Right kidney (tissue), 9 donors: ENCODE measurements around the gene BBC3.
"Not testable (repeated sequence)": the region's sequence is repeated elsewhere in the genome, so short reads cannot be mapped to it uniquely, and the experiment has no call there.

Experiments
- DNase-seq: peaks from one replicate; pipeline ENCODE4 v3.0.0-alpha.2; 2016
- long read RNA-seq, 8 donors: transcript quantifications; one replicate each; lab custom pipeline, GENCODE V29; 2026

BBC3 gene
- long read RNA-seq, donor 1, partial matches to known transcripts, result 0 of 4 reads
- long read RNA-seq, donor 1, other reads (novel, unspliced or antisense), result 0 of 4 reads
- long read RNA-seq, donor 2, partial matches to known transcripts, result 0 of 2 reads
- long read RNA-seq, donor 2, other reads (novel, unspliced or antisense), result 0 of 2 reads
- long read RNA-seq, donor 3, partial matches to known transcripts, result 0 of 2 reads
- long read RNA-seq, donor 3, other reads (novel, unspliced or antisense), result 0 of 2 reads
- long read RNA-seq, donor 4, partial matches to known transcripts, result 0 of 3 reads
- long read RNA-seq, donor 4, other reads (novel, unspliced or antisense), result 0 of 3 reads
- long read RNA-seq, donor 5, partial matches to known transcripts, result 0 of 4 reads
- long read RNA-seq, donor 5, other reads (novel, unspliced or antisense), result 0 of 4 reads
- long read RNA-seq, donor 6, transcript BBC3-206 (1 exons, 1,747 nt), result major isoform, 6 of 14 reads
- long read RNA-seq, donor 6, partial matches to known transcripts, result 5 of 14 reads
- long read RNA-seq, donor 6, other reads (novel, unspliced or antisense), result 0 of 14 reads
- long read RNA-seq, donor 7, transcript BBC3-203 (4 exons, 1,838 nt), result major isoform, 5 of 9 reads
- long read RNA-seq, donor 7, partial matches to known transcripts, result 0 of 9 reads
- long read RNA-seq, donor 7, other reads (novel, unspliced or antisense), result 0 of 9 reads
- long read RNA-seq, donor 8, transcript BBC3-203 (4 exons, 1,838 nt), result major isoform, 6 of 9 reads
- long read RNA-seq, donor 8, partial matches to known transcripts, result 0 of 9 reads
- long read RNA-seq, donor 8, other reads (novel, unspliced or antisense), result 0 of 9 reads

DNA sequence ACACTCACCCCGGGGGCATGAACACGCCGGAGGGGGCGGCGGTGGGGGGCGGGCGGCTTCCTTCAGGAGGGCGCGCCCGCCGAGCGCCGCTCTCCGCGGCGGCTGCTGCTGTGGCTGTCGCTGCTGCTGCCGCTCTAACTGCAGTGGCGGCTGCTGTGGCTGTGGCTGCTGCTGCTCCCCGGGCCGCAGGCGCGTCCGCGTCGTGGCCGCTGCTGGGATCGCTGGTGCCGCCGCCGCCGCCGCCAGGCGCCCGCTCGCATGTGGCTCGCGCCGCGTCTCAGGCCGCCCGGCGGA, at the start of gene BBC3:
BBC3 (minus strand) TSS at position 279 of the 294 bp plus-strand sequence. CDS start 2,768 bp downstream, outside the sequence.
- DNase-seq, result no peak

- DNase-seq, result no peak
Measured at GRCh38 chr19:47280183-47280797, 49.3 kb upstream of the BBC3 start.

- DNase-seq, result not testable (repeated sequence)
Measured at GRCh38 chr19:47276513-47276912, 45.5 kb upstream of the BBC3 start.

- DNase-seq, result no peak
Measured at GRCh38 chr19:47275791-47276461, 44.9 kb upstream of the BBC3 start.

GRCh38 chr19:47274891-47275761, 44.1 kb upstream of the BBC3 start:
- DNase-seq, result peak; percentile 76

DNA sequence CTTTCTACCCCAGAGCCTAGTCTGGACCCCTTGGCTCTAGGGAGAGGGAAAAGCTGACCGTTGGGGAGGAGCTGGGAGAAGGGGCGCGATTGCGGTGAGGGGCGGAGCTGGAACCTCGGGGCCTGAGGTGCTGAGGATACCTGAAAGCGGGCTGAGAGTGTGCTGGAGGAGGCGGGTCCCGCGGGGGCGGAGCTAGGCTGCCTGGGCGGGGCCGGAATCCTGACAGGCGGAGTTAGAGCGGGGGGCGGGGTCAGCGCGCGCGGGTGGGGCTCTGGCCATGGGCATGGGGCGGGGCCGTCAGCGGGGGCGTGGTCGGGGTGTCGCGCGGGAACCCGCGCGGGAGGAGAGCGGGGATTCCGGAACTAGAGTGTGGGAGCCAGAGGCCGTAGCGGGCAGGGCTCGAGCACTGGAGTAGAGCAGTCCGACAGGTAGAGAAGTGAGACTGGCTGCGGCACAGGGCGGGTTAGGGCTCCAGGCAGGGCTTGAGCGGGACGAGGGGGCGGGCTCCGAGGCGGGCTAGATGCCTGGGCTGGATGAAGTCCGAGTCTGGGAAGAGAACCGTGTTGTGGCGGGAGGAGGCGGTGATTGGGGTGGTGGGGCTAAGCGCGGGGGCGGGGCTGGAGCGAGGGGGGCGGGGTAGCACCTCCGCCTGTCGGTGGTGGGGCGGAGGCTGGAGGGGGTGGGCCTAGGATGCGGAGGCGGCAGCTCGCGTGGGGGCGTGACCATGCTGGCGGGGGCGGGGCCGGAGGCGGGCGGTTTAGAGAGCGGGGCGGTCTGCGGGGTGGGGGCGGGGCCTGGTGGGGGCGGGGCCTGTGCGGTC, 43.3 kb upstream of the BBC3 start, which contains the start of gene INAFM1:
INAFM1 (plus strand) TSS at position 815 of the 820 bp plus-strand sequence. CDS start 35 bp downstream, outside the sequence.
- peak; percentile 89 for DNase-seq

- peak; percentile 96 for DNase-seq
Measured at GRCh38 chr19:47273313-47274070, 42.5 kb upstream of the BBC3 start.

- peak; percentile 55 for DNase-seq
Measured at GRCh38 chr19:47272448-47273312, 41.7 kb upstream of the BBC3 start.

DNA sequence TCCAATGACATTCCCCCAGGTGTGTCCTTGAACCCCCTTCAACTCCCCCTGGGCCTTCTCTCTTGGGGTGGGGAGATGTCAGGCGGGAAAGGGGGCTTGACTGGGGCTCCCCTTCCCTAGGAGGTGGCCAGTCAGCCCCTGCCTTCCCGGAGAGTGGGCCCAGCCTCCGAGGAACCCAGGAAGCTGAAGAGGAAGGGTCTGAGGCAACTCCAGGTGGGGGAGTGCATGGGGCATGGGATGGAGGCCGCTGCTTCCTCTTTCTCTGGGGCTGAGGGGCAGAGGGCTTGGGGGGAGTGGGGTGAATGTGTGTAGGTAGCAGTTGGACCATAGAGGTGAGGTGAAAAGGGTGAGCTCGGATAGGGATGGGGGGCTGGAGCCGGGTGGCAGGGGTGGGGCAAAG, 41.0 kb upstream of the BBC3 start:
- no peak for DNase-seq

DNA sequence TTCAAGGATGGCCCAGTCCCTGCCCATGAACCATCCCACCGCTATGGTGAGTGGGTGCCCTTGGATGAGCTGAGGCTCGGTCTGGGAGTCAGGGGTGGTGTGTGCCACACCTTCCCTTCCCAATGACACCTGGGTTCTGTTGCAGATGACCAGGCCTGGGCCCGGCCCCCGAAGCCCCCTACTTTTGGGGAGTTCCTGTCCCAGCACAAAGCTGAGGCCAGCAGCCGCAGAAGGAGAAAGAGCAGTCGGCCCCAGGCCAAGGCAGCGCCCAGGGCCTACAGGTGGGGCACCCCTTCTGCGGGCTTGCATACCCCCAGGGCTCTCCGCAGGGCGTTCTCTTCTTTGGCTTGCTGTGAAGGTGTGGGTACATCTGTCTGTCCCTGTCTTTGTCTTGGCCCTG, 39.4 kb upstream of the BBC3 start:
- DNase-seq, result no peak

DNA sequence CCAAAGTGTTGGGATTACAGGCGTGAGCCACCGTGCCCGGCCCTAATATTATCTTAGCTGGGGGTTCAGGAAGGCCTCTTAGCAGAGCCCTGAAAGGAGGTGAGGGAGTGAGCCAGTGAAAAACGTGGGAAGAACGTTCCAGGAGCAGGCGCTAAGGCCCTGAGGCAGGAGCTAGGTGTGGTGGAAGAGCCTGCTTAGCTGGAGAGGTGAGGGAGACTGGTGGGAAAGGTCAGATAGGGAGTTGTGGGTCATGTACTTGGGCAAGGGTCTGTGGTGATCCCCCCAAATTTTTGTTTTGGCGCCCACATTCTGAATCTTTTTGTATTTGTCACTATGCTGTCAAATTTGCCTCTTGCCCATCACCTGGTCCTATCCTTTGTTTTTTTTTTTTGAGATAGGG, 38.6 kb upstream of the BBC3 start:
- no peak for DNase-seq

DNA sequence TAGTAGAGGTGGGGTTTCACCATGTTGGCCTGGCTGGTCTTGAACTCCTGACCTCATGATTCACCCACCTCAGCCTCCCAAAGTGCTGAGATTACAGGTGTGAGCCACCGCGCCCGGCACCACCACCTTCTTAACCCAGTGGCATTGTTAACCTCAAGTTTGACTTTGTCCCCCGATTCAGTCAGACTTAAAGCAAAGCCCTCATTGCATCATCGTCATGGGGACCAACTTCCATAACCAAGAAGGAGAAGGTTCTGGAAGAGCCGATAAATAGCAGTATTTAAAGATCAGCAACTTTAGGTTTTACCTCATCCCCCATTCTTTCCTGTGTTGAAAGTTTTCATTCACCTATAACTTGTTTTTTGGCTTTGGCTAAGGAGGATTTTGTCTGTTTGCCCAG, 37.0 kb upstream of the BBC3 start:
- no peak for DNase-seq

DNA sequence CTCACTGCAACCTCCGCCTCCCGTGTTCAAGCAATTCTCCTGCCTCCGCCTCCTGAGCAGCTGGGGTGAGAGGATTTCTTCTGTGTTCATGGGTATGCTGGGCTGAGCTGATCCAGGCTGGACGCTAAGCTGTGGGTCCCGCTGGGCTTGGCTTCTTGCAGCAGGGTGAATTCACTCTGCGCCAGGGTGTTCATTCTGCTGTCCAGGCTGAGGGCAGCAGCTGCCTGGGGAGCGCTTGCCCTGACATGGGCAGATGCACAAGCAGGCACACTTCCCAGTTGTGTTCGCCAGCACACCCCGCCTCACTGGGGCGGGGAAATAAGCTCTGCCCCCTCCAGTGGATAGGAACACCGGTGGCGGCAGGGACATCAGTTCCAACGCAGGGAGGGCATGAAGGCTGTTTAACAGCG, 36.4 kb upstream of the BBC3 start:
- DNase-seq, result no peak

- no peak for DNase-seq
Measured at GRCh38 chr19:47266401-47266941, 35.5 kb upstream of the BBC3 start.

DNA sequence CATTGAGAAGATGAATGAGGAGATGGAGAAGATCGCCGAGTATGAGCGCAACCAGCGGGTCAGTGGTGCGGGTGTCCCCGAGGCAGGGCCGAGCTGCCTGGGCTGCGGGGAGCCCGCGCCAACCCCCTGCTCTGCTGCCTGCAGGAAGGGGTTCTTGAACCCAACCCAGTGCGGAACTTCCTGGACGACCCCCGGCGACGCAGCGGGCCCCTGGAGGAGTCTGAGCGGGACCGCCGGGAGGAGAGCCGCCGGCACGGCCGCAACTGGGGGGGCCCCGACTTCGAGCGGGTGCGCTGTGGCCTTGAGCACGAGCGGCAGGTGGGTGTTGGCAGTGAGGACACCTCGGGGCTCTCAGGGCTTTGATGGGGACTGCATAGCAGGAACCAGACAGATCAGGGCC, 33.6 kb upstream of the BBC3 start:
- no peak for DNase-seq

DNA sequence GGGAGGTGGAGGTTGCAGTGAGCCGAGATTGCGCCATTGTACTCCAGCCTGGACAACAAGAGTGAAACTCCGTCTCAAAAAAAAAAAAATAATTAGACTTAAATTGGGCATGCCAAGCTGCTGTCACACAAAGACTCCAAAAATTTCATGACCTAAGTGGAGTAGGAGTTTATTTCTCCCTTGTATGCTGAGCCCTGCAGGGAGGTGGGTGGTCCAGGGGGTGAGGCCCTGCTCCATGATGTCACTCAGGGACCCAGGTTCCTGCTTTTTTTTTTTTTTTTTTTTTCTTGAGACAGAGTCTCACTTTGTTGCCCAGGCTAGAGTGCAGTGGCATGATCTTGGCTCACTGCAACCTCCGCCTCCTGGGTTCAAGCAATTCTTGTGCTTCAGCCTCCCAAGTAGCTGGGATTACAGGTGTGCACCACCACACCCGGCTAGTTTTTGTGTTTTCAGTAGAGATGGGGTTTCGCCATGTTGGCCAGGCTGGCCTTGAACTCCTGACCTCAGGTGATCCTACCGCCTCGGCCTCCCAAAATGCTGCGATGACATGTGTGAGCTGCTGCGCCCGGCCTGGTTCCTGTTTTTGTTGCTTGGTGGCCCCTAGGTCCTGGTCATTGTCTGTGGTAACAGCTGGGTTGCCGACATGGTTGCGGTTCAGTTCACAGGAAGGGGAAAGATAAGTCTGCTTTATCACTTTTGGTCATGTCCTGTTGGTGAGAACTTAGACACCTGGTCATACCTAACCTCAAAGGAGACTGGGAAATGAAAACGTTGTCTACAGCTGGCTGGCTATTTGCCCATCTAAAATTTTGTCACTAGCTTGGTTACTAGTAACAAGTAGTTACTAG, 31.2 kb upstream of the BBC3 start:
- not testable (repeated sequence) for DNase-seq

- DNase-seq, result no peak
Measured at GRCh38 chr19:47260476-47260875, 29.5 kb upstream of the BBC3 start.
